OCI-LY7 (cell line): Measurements from ENCODE around the gene IGF2. TPM values are rescaled to one million over a fixed set of nuclear protein-coding genes. Genes with fewer than 3 reads are reported as not detected.

Experiments
- BruUV-seq: library from RNA; stranded (reverse); fragments of 400-500 nt; replicated peaks from 2 replicates; lab custom pipeline; 2021; lab: Mats Ljungman, UMichigan
- CTCF ChIA-PET: fragments of 300-600 bp; sonication (Branson Sonifier 250); formaldehyde crosslinking; loops from one replicate; lab custom pipeline; 2022; ENCODE audit warnings: antibody characterized with exemption; ENCODE audit not compliant: unreplicated experiment; lab: Charles Lee
- POLR2A ChIA-PET: fragments of 300-600 bp; sonication (Branson Sonifier 250); formaldehyde crosslinking; loops from one replicate; lab custom pipeline; 2022; ENCODE audit warnings: antibody characterized with exemption; lab: Charles Lee
- DNase-seq: peaks from one replicate; pipeline ENCODE4 v3.0.0-alpha.2; 2015; ENCODE audit warnings: low spot score
- H2AFZ ChIP-seq: fragments of 200-600 bp; sonication (generic), shearing (Covaris generic); 2 replicates; pipeline ENCODE4 v1.6.1; 2014; ENCODE audit warnings: mild to moderate bottlenecking, antibody characterized with exemption, low read length, moderate library complexity
- H3K27ac ChIP-seq: fragments of 200-600 bp; sonication (generic); 2 replicates; pipeline ENCODE4 v1.5.1; 2014; ENCODE audit warnings: mixed run types, low read depth, mild to moderate bottlenecking, moderate library complexity, low read length, inconsistent platforms; ENCODE audit not compliant: poor library complexity, severe bottlenecking
- H3K36me3 ChIP-seq: fragments of 200-600 bp; sonication (generic); 2 replicates; pipeline ENCODE4 v1.6.1; 2014; ENCODE audit warnings: mild to moderate bottlenecking, antibody characterized with exemption, low read length, moderate library complexity, mixed read lengths; ENCODE audit not compliant: insufficient read depth
- H3K4me1 ChIP-seq: fragments of 200-600 bp; sonication (generic); 2 replicates; pipeline ENCODE4 v1.5.1; 2014; ENCODE audit warnings: mild to moderate bottlenecking, low read length; ENCODE audit not compliant: insufficient read depth, poor library complexity, severe bottlenecking
- H3K4me2 ChIP-seq: fragments of 200-600 bp; sonication (generic); 2 replicates; pipeline ENCODE4 v1.6.1; 2014; ENCODE audit warnings: mild to moderate bottlenecking, low read length
- H3K4me3 ChIP-seq: fragments of 200-600 bp; sonication (generic); 2 replicates; pipeline ENCODE4 v1.5.1; 2014; ENCODE audit warnings: mild to moderate bottlenecking, low read depth, low read length; ENCODE audit not compliant: poor library complexity, severe bottlenecking
- H3K79me2 ChIP-seq: fragments of 200-600 bp; sonication (generic); 2 replicates; pipeline ENCODE4 v1.6.1; 2016; ENCODE audit warnings: low read depth, mild to moderate bottlenecking, low read length, moderate library complexity, mixed read lengths; ENCODE audit not compliant: insufficient read depth
- H3K9me2 ChIP-seq: fragments of 200-600 bp; sonication (generic); 2 replicates; pipeline ENCODE4 v1.6.1; 2016; ENCODE audit warnings: mild to moderate bottlenecking, low read length, mixed read lengths; ENCODE audit not compliant: insufficient read depth
- H3K9me3 ChIP-seq: fragments of 200-600 bp; sonication (generic); 2 replicates; pipeline ENCODE4 v1.6.1; 2014; ENCODE audit warnings: mild to moderate bottlenecking, mixed run types, low read length, mixed read lengths
- H4K20me1 ChIP-seq: fragments of 200-600 bp; sonication (generic); 2 replicates; pipeline ENCODE4 v1.6.1; 2014; ENCODE audit warnings: mild to moderate bottlenecking, antibody characterized with exemption, low read length, moderate library complexity, mixed read lengths; ENCODE audit not compliant: insufficient read depth
- EZH2phosphoT487 ChIP-seq: fragments of 200-600 bp; sonication (generic); IDR thresholded peaks from 2 replicates; pipeline ENCODE4 v1.6.1; 2018; ENCODE audit warnings: low read depth, borderline replicate concordance, mild to moderate bottlenecking, mixed run types, antibody characterized with exemption, low read length, moderate library complexity, mixed read lengths
- intact Hi-C: fragments of 100-400 bp; cut with micrococcal nuclease; formaldehyde crosslinking; loops from one replicate; pipeline ENCODE4 v1.10.0; 2022; ENCODE audit not compliant: unreplicated experiment
- total RNA-seq, 2 experiments: library from RNA; depleted of rRNA in 1 of 2; stranded (reverse); fragments of >200 nt in 1 of 2; shearing (Covaris generic) in 1 of 2; gene quantifications; 2 replicates each; pipeline ENCODE4 v1.2.3, GENCODE V29; 2014 to 2022
- TF ChIP-seq, protein P1 (sequence below): fragments of 200-600 bp; sonication (generic); conservative IDR thresholded peaks from 2 replicates; pipeline ENCODE4 v1.5.1; 2014; ENCODE audit warnings: mild to moderate bottlenecking, antibody characterized with exemption, low read length, moderate library complexity, mixed read lengths

The IGF2 gene
- total RNA-seq, 2 experiments from 2014 or later = not detected

DNA sequence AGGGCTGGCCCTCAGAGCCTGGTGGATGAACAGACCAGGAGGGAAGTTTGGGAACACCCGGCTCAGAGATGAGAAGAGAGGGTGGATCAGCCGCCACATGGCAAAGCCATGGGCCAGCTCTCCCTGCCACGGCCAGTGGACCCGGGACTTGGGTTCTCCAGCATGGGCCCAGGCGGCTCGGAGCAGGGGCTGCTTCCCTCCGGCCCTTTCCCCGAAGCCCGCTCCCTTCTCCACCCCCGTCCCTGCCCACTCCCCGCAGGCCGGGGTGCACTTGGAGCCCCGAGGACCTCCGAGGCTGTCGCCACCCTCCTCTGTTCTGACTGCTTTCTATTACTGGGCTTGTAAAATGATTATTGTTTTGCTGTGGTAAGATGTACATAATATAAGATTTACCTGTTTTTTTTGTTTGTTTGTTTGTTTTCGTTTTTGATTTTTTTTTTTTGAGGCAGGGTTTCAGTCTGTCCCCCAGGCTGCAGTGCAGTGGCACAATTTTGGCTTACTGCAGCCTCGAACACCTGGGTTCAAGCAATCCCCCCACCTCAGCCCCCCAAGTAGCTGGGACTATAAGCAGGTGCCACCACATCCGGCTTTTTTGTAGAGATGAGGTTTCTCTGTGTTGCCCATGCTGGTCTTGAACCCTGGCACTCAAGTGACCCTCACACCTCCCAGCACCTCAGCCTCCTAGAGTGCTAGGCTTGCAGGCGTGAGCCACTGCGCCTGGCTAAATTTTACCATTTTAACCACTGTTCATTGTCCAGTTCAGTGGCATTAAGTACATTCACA is 43.7 kb upstream of the IGF2 start:
- Histone ChIP-seq H3K4me2 (no peak overlapping the region), H2AFZ (no peak overlapping the region), H3K9me2 (no peaks in the 10 kb centered on the region), H3K4me1 (no peaks in the 10 kb centered on the region), H3K27ac (no peak overlapping the region), H3K9me3 (no peaks in the 10 kb centered on the region), H4K20me1 (no peaks in the 10 kb centered on the region), H3K36me3 (no peaks in the 10 kb centered on the region), H3K4me3 (no peak overlapping the region), H3K79me2 (no peaks in the 10 kb centered on the region)
- no TSS peak for BruUV-seq
- intact Hi-C loops = no loop called here
- TF ChIP-seq, protein P1, sequence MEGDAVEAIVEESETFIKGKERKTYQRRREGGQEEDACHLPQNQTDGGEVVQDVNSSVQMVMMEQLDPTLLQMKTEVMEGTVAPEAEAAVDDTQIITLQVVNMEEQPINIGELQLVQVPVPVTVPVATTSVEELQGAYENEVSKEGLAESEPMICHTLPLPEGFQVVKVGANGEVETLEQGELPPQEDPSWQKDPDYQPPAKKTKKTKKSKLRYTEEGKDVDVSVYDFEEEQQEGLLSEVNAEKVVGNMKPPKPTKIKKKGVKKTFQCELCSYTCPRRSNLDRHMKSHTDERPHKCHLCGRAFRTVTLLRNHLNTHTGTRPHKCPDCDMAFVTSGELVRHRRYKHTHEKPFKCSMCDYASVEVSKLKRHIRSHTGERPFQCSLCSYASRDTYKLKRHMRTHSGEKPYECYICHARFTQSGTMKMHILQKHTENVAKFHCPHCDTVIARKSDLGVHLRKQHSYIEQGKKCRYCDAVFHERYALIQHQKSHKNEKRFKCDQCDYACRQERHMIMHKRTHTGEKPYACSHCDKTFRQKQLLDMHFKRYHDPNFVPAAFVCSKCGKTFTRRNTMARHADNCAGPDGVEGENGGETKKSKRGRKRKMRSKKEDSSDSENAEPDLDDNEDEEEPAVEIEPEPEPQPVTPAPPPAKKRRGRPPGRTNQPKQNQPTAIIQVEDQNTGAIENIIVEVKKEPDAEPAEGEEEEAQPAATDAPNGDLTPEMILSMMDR = no peak
- TF ChIP-seq EZH2phosphoT487 = no peak
- ChIA-PET POLR2A (interaction anchor here (0.7 kb wide), 1 partner anchor 130 kb away, joined by 5 read pairs; no protein-coding TSS in a partner anchor), CTCF (interaction anchor here (0.8 kb wide), 1 partner anchor 238 kb away, joined by 5 read pairs; no protein-coding TSS in a partner anchor)
- DNase-seq = no peak

DNA sequence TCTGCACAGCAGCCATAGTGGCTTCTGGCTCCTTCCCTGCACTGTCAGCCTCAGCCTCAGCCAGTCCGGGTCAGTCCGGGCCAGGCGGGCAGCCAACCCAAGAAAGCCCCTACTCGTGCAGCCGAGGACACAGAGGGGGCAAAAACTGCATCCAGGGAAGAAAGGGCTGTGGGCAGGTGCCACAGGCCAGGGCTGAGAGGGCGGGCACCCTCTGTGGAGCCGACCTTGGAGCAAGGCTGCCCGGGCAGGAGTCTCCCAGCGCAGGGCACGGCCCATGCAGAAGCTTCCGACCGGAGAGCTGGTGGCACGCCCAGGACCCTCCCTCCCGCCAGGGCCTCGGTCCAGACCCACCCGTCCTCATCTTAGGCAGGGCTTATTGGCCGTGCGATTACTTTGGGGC is 42.9 kb upstream of the IGF2 start:
- TF ChIP-seq, protein P1 = no peak
- TF ChIP-seq EZH2phosphoT487 = no peak
- Histone ChIP-seq H3K9me2 (no peaks in the 10 kb centered on the region), H3K4me3 (no peak overlapping the region), H3K36me3 (no peaks in the 10 kb centered on the region), H3K9me3 (no peaks in the 10 kb centered on the region), H3K27ac (no peak overlapping the region), H3K4me1 (no peaks in the 10 kb centered on the region), H3K4me2 (no peak overlapping the region), H4K20me1 (no peaks in the 10 kb centered on the region), H2AFZ (no peak overlapping the region), H3K79me2 (no peaks in the 10 kb centered on the region)
- intact Hi-C loops = no loop called here
- POLR2A ChIA-PET = no interaction called here
- CTCF ChIA-PET = no interaction called here
- BruUV-seq = no TSS peak
- DNase-seq = no peak

DNA sequence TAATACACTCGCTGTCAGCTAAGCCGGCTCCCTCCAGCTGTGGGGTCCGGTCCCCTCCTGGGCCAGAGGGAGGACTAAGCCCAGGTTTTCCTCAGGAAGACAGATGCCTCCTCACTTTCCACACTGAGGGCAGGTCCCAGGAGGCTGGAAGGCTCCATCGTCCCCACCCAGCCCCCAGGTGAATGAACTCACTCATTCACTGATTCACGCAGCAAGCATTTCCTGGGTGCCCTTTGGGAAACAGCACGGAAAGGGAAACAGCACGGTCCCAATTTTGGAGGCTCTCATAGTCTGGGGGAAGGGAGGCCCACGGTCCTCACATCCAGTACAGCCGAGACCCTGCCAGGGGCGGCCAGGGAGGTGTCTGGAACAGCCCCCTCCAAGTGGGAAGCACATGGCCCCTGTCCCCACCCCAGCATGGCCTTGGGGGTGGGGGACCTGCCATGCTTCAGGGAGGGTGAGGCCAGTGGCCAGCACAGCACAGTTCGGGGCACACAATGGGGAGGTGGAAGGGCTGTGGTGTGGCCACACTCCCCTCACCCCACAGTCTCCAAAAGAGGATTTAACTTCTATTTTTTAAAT is 41.7 kb upstream of the IGF2 start:
- no peaks in the 10 kb centered on the region for H3K9me3 ChIP-seq
- BruUV-seq = no TSS peak
- CTCF ChIA-PET = no interaction called here
- no peak overlapping the region for H2AFZ ChIP-seq
- H3K4me2 ChIP-seq = no peak overlapping the region
- intact Hi-C loops = no loop called here
- H3K9me2 ChIP-seq = no peaks in the 10 kb centered on the region
- H3K4me3 ChIP-seq = no peak overlapping the region
- no peaks in the 10 kb centered on the region for H3K36me3 ChIP-seq
- POLR2A ChIA-PET = no interaction called here
- H3K27ac ChIP-seq = no peak overlapping the region
- H3K4me1 ChIP-seq = no peaks in the 10 kb centered on the region
- DNase-seq = no peak
- TF ChIP-seq, protein P1 = no peak
- TF ChIP-seq EZH2phosphoT487 = no peak
- H3K79me2 ChIP-seq = no peaks in the 10 kb centered on the region
- no peaks in the 10 kb centered on the region for H4K20me1 ChIP-seq
